GM12872 (cell line): Measurements from ENCODE around the gene TAF8.

Experiments used
- TF ChIP-seq, protein P1 (sequence below): IDR thresholded peaks from 3 replicates; pipeline ENCODE4 v1.5.1; 2011; ENCODE audit warnings: low read depth, mild to moderate bottlenecking, low read length, moderate library complexity; ENCODE audit not compliant: insufficient read depth

TAF8 gene

DNA sequence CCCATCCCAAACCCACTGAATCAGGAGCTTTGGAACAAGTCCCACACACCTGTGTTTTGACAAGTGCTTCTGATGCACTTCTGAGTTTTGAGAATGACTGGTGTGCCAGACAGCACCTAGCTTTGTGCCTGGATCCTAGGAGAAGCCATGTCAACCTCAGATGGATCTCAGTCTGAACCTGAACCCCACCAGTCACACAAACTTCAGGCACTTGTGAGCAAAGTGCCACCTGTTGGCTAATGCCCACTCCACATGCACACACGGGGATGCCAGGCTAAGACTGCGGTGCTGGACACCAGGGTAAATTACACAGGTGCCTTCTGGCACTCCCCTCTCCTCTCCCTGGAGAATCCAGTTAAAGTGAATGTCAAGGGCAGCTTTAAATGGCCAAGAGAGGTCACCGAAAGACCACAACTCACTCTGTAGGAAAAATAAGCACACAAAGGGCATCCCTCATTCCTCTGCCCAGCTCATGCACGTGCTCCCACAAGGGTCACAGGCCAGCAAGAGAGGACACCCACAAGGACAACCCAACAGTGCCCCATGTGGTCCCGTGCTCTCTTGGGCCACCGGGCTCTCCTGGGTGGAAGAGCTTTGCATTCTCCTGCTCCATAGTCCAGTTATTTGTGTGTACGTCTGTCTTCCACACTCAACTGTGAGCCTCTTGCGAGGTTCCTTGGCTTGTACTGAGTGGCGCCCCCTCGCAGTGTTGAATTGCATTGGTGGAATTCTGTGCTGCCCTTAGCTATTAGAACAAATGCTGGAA, 45.6 kb downstream of the TAF8 start:
- TF ChIP-seq, protein P1, sequence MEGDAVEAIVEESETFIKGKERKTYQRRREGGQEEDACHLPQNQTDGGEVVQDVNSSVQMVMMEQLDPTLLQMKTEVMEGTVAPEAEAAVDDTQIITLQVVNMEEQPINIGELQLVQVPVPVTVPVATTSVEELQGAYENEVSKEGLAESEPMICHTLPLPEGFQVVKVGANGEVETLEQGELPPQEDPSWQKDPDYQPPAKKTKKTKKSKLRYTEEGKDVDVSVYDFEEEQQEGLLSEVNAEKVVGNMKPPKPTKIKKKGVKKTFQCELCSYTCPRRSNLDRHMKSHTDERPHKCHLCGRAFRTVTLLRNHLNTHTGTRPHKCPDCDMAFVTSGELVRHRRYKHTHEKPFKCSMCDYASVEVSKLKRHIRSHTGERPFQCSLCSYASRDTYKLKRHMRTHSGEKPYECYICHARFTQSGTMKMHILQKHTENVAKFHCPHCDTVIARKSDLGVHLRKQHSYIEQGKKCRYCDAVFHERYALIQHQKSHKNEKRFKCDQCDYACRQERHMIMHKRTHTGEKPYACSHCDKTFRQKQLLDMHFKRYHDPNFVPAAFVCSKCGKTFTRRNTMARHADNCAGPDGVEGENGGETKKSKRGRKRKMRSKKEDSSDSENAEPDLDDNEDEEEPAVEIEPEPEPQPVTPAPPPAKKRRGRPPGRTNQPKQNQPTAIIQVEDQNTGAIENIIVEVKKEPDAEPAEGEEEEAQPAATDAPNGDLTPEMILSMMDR: 0 out of 3 replicates have a peak, but pooled peaks have one; percentile 2

- TF ChIP-seq, protein P1: no peak
Measured at GRCh38 chr6:42099340-42100028, 49.2 kb downstream of the TAF8 start.

DNA sequence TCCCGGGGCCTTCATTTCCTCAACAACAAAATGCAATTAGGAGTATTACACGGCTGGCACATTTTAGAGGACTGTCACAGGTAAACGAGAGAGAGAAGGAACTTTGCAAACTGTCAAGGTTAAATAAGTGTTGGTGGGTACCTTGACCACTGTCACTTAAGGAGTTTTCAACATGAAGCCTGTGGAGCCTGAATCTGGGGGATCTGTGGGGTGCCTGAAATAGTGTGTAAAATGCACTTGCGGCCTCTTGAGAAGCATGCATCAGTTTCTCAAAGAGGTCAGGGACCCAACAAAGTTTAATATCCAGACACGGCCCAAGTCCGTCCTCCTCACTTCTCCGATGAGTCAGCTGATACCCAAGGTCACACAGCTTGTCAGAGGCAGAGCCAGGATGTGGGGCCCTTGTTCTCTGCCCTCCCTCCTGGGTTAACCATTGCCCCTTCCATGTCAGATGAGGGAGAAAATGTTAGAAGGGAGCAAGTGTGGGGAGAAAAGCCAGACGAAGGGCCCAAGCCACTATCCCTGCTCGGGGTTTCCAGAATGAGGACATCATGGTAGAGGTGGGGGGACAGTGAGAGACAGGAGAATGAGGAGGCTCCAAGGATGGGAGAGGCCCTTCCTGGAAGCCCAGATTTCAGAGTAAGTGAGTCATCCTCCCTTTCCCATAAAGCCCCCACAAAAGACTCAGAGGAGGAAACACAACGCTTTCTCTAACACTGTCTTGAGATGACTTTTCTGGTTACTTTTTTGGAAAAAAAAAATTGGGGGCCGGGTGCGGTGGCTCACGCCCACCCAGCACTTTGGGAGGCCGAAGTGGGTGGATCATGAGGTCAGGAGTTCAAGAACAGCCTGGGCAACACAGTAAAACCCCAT, 49.9 kb downstream of the TAF8 start:
- TF ChIP-seq, protein P1: no peak

GRCh38 chr6:42101186-42101657, 50.9 kb downstream of the TAF8 start:
- TF ChIP-seq, protein P1: no peak

GRCh38 chr6:42103216-42103615, 52.9 kb downstream of the TAF8 start:
- TF ChIP-seq, protein P1: no peak

DNA sequence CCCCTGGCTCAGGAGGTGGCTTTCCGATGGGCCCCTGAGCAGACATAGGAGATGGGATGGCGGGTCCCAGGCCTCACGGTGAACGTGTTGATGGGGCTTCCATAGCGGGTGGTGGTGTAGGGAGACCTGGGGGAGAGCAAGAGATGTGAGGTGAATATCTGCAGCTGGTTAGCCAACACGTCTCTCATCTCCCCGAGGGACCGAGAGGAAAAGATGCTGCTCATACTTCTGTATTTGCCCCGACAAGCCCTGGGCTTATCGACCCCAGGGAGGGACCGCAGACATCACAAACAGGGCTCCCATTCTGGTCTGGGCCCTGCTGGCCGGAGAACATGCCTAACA, 53.4 kb downstream of the TAF8 start:
- TF ChIP-seq, protein P1: no peak
